HepG2 (cell line): ENCODE results near the gene SRSF1. TPM values are rescaled to one million over a fixed set of nuclear protein-coding genes. Genes with fewer than 3 reads are reported as not detected.
A peak's percentile ranks its signal among the peaks of the same experiment; 100 is the strongest.

ENCODE experiments used
- ASH2L ChIP-seq: fragments of 300-600, 200-600 bp; sonication (generic); IDR thresholded peaks from 2 replicates; pipeline ENCODE4 v1.7.0; 2017; ENCODE audit warnings: low read depth, mild to moderate bottlenecking, moderate library complexity, mixed read lengths, low read length; ENCODE audit not compliant: insufficient read length
- CBX5 ChIP-seq: sonication (generic); formaldehyde crosslinking; IDR thresholded peaks from 2 replicates; pipeline ENCODE4 v1.4.0; 2020; ENCODE audit warnings: missing genetic modification reagents, borderline replicate concordance
- ELF3 ChIP-seq: IDR thresholded peaks from 2 replicates; pipeline ENCODE4 v1.6.1; 2016; ENCODE audit warnings: missing genetic modification reagents, missing compliant biosample characterization
- ELF4 ChIP-seq: sonication (generic); formaldehyde crosslinking; IDR thresholded peaks from 2 replicates; pipeline ENCODE4 v1.5.0; 2020; ENCODE audit warnings: missing genetic modification reagents, mild to moderate bottlenecking, moderate library complexity, borderline replicate concordance
- GATA4 ChIP-seq: sonication (generic); IDR thresholded peaks from 2 replicates; pipeline ENCODE4 v1.6.1; 2016; ENCODE audit warnings: antibody characterized with exemption, low read depth, borderline replicate concordance
- JUNB ChIP-seq: sonication (generic); formaldehyde crosslinking; IDR thresholded peaks from 2 replicates; pipeline ENCODE4 v1.8.0; 2022; ENCODE audit warnings: missing genetic modification reagents, mild to moderate bottlenecking, borderline replicate concordance
- NFE2L1 ChIP-seq: sonication (generic); formaldehyde crosslinking; IDR thresholded peaks from 2 replicates; pipeline ENCODE4 v1.4.0; 2020; ENCODE audit warnings: missing genetic modification reagents, mild to moderate bottlenecking, borderline replicate concordance
- NONO ChIP-seq, 2 experiments: fragments of 450-650 bp in 1 of 2; sonication (generic) in 1 of 2; formaldehyde crosslinking in 1 of 2; IDR thresholded peaks in 1 of 2; conservative IDR thresholded peaks in 1 of 2; 2 replicates each; pipeline versions ENCODE4 v1.6.1 to v1.8.0; 2017 to 2022; ENCODE audit warnings: mild to moderate bottlenecking in 1 of 2, missing genetic modification reagents in 1 of 2, moderate library complexity in 1 of 2
- NR1H2 ChIP-seq: sonication (generic); formaldehyde crosslinking; IDR thresholded peaks from 2 replicates; pipeline ENCODE4 v1.8.1; 2022; ENCODE audit warnings: low read depth, missing genetic modification reagents, borderline replicate concordance
- PHB2 ChIP-seq: fragments of 450-650 bp; IDR thresholded peaks from 2 replicates; pipeline ENCODE4 v1.6.1; 2018; ENCODE audit not compliant: partially characterized antibody
- SAP130 ChIP-seq: IDR thresholded peaks from 2 replicates; pipeline ENCODE4 v1.6.1; 2016; ENCODE audit warnings: low read depth
- SMARCE1 ChIP-seq: fragments of 450-650 bp; IDR thresholded peaks from 2 replicates; pipeline ENCODE4 v1.6.1; 2017; ENCODE audit warnings: borderline replicate concordance
- SMC3 ChIP-seq: IDR thresholded peaks from 2 replicates; pipeline ENCODE4 v1.6.1; 2011; ENCODE audit warnings: low read length, improper control_type of control experiment
- SP4 ChIP-seq: sonication (generic); formaldehyde crosslinking; IDR thresholded peaks from 2 replicates; pipeline ENCODE4 v1.8.1; 2023; ENCODE audit warnings: mild to moderate bottlenecking, missing genetic modification reagents
- SRY ChIP-seq: sonication (generic); formaldehyde crosslinking; IDR thresholded peaks from 2 replicates; pipeline ENCODE4 v1.8.0; 2022; ENCODE audit warnings: mild to moderate bottlenecking, missing genetic modification reagents
- ZFP1 ChIP-seq: IDR thresholded peaks from 2 replicates; pipeline ENCODE4 v1.6.1; 2016
- ZNF552 ChIP-seq: sonication (generic); formaldehyde crosslinking; IDR thresholded peaks from 2 replicates; pipeline ENCODE4 v1.9.0; 2022; ENCODE audit warnings: missing genetic modification reagents, mild to moderate bottlenecking, borderline replicate concordance
- ZNF567 ChIP-seq: sonication (generic); formaldehyde crosslinking; IDR thresholded peaks from 2 replicates; pipeline ENCODE4 v1.8.1; 2023; ENCODE audit warnings: mild to moderate bottlenecking, missing genetic modification reagents, borderline replicate concordance
- ZNF703 ChIP-seq: sonication (generic); formaldehyde crosslinking; IDR thresholded peaks from 2 replicates; pipeline ENCODE4 v1.5.1; 2020; ENCODE audit warnings: missing genetic modification reagents, mild to moderate bottlenecking, moderate library complexity, borderline replicate concordance
- ZNF749 ChIP-seq: sonication (generic); formaldehyde crosslinking; IDR thresholded peaks from 2 replicates; pipeline ENCODE4 v1.8.0; 2022; ENCODE audit warnings: mild to moderate bottlenecking, missing genetic modification reagents, moderate library complexity, borderline replicate concordance
- ZNF772 ChIP-seq: sonication (generic); formaldehyde crosslinking; IDR thresholded peaks from 2 replicates; pipeline ENCODE4 v1.5.0; 2020; ENCODE audit warnings: mild to moderate bottlenecking, missing genetic modification reagents
- polyA plus RNA-seq, 8 experiments: library from polyadenylated mRNA; depleted of rRNA in 3 of 8; stranded (reverse) in 7 of 8; unstranded in 1 of 8; fragments of >200 nt; fragmentation: Illumina TruSeq in 4 of 8; extraction: Trizol in 4 of 8; gene quantifications; 2 replicates each; pipeline versions ENCODE4 v1.2.1 to v1.2.3, GENCODE V29; 2011 to 2016; ENCODE audit warnings: low read depth in 4 of 8, missing spikeins in 1 of 8, mixed read lengths in 1 of 8; ENCODE audit not compliant: insufficient read depth in 1 of 8
- total RNA-seq, 5 experiments: library from RNA; depleted of rRNA; stranded (reverse); fragments of >200 nt; fragmentation: Illumina TruSeq; extraction: Trizol; gene quantifications; 2 replicates each; pipeline ENCODE4 v1.2.3, GENCODE V29; 2016; ENCODE audit warnings: low read depth in 1 of 5
- TF ChIP-seq, protein P1 (sequence below): sonication (generic); formaldehyde crosslinking; IDR thresholded peaks from 2 replicates; pipeline ENCODE4 v1.5.0; 2020; ENCODE audit warnings: mild to moderate bottlenecking, missing genetic modification reagents, borderline replicate concordance
- TF ChIP-seq, protein P2 (sequence below): fragments of 450-650 bp; IDR thresholded peaks from 2 replicates; pipeline ENCODE4 v1.6.1; 2017
- TF ChIP-seq, protein P3 (sequence below): sonication (generic); formaldehyde crosslinking; IDR thresholded peaks from 2 replicates; pipeline ENCODE4 v1.9.0; 2022; ENCODE audit warnings: missing genetic modification reagents, mild to moderate bottlenecking, borderline replicate concordance

The SRSF1 gene
- total and polyA plus RNA-seq, 2 of the 13 experiments (the other 11 are each of a cell fraction or from before 2014, with no cell fraction given), result 142 to 445 TPM

DNA sequence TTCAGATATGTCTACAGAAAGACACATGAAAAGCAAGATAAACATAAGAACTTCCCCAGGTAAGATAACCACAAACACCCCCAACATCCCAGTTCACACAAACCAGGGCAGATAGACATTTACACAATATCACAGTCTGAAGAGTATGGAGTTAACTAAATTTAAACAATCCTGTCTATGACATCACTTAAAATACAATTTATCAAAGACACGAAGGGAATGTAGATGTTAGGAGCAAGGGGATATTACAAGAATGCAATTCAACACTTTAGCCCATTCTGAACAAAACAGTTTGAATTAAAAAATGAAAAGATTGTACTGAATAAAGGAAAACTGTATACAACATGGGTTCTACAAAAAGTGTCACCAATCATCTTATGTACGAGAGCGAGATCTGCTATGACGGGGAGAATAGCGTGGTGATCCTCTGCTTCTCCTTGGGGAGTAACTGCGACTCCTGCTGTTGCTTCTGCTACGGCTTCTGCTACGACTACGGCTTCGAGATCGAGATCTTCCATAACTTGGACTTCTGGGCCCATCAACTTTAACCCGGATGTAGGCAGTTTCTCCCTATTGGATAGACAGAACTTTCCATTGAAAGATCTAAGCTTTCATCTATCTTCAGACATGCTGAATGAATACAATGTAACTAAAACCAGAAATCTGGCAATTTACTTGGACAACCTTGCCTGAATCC is 1.9 kb downstream of the SRSF1 start (continued):
- TF ChIP-seq ELF3 (CRISPR knock-in tag) (0 out of 2 replicates have a peak, but pooled peaks have one; percentile 10), ZFP1 (CRISPR knock-in tag) (no peak), ZNF749 (no peak), NFE2L1 (CRISPR knock-in tag) (no peak), SMARCE1 (no peak), SMC3 (no peak), SRY (CRISPR knock-in tag) (no peak), SAP130 (no peak), NONO (IDR thresholded peaks at IDR 0.05) (no peak), NONO (CRISPR knock-in tag; conservative IDR thresholded peaks at IDR 0.05) (no peak), GATA4 (no peak), ZNF552 (CRISPR knock-in tag) (no peak), ZNF703 (no peak), SP4 (CRISPR knock-in tag) (no peak), PHB2 (no peak), ELF4 (CRISPR knock-in tag) (0 out of 2 replicates have a peak, but pooled peaks have one; percentile 51), ZNF567 (CRISPR knock-in tag) (no peak), ZNF772 (CRISPR knock-in tag) (0 out of 2 replicates have a peak, but pooled peaks have one; percentile 14), JUNB (CRISPR knock-in tag) (no peak), NR1H2 (no peak), ASH2L (no peak), CBX5 (no peak)
- TF ChIP-seq, protein P1, sequence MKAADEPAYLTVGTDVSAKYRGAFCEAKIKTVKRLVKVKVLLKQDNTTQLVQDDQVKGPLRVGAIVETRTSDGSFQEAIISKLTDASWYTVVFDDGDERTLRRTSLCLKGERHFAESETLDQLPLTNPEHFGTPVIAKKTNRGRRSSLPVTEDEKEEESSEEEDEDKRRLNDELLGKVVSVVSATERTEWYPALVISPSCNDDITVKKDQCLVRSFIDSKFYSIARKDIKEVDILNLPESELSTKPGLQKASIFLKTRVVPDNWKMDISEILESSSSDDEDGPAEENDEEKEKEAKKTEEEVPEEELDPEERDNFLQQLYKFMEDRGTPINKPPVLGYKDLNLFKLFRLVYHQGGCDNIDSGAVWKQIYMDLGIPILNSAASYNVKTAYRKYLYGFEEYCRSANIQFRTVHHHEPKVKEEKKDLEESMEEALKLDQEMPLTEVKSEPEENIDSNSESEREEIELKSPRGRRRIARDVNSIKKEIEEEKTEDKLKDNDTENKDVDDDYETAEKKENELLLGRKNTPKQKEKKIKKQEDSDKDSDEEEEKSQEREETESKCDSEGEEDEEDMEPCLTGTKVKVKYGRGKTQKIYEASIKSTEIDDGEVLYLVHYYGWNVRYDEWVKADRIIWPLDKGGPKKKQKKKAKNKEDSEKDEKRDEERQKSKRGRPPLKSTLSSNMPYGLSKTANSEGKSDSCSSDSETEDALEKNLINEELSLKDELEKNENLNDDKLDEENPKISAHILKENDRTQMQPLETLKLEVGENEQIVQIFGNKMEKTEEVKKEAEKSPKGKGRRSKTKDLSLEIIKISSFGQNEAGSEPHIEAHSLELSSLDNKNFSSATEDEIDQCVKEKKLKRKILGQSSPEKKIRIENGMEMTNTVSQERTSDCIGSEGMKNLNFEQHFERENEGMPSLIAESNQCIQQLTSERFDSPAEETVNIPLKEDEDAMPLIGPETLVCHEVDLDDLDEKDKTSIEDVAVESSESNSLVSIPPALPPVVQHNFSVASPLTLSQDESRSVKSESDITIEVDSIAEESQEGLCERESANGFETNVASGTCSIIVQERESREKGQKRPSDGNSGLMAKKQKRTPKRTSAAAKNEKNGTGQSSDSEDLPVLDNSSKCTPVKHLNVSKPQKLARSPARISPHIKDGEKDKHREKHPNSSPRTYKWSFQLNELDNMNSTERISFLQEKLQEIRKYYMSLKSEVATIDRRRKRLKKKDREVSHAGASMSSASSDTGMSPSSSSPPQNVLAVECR, result peak; percentile 52; the same call in 1 of the 2 replicates
- TF ChIP-seq, protein P2, sequence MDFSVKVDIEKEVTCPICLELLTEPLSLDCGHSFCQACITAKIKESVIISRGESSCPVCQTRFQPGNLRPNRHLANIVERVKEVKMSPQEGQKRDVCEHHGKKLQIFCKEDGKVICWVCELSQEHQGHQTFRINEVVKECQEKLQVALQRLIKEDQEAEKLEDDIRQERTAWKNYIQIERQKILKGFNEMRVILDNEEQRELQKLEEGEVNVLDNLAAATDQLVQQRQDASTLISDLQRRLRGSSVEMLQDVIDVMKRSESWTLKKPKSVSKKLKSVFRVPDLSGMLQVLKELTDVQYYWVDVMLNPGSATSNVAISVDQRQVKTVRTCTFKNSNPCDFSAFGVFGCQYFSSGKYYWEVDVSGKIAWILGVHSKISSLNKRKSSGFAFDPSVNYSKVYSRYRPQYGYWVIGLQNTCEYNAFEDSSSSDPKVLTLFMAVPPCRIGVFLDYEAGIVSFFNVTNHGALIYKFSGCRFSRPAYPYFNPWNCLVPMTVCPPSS, result no peak
- TF ChIP-seq, protein P3, sequence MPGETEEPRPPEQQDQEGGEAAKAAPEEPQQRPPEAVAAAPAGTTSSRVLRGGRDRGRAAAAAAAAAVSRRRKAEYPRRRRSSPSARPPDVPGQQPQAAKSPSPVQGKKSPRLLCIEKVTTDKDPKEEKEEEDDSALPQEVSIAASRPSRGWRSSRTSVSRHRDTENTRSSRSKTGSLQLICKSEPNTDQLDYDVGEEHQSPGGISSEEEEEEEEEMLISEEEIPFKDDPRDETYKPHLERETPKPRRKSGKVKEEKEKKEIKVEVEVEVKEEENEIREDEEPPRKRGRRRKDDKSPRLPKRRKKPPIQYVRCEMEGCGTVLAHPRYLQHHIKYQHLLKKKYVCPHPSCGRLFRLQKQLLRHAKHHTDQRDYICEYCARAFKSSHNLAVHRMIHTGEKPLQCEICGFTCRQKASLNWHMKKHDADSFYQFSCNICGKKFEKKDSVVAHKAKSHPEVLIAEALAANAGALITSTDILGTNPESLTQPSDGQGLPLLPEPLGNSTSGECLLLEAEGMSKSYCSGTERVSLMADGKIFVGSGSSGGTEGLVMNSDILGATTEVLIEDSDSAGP (CRISPR knock-in tag), result no peak
